ENCODE measurements around the gene VMAC.
"Not testable (repeated sequence)": the region's sequence is repeated elsewhere in the genome, so short reads cannot be mapped to it uniquely, and the experiment has no call there.

Gene VMAC

GRCh38 chr19:5883157-5883873 is 21.4 kb upstream of the VMAC start:
- not testable (repeated sequence) for DNase-seq (ENCODE audit: low read depth, low spot score)

GRCh38 chr19:5884065-5884811 is 20.4 kb upstream of the VMAC start:
- not testable (repeated sequence) for DNase-seq (ENCODE audit: low read depth, low spot score)

- no peak for DNase-seq (ENCODE audit: low read depth, low spot score)
Observed at GRCh38 chr19:5889288-5889971, 15.2 kb upstream of the VMAC start.

GRCh38 chr19:5890099-5890498 is 14.6 kb upstream of the VMAC start:
- DNase-seq (ENCODE audit: low read depth, low spot score) = no peak

- DNase-seq (ENCODE audit: low read depth, low spot score) = no peak
Observed at GRCh38 chr19:5891572-5891937, 13.1 kb upstream of the VMAC start.

GRCh38 chr19:5891938-5892771 is 12.5 kb upstream of the VMAC start:
- DNase-seq (ENCODE audit: low read depth, low spot score) = no peak

- DNase-seq (ENCODE audit: low read depth, low spot score) = no peak
Observed at GRCh38 chr19:5892772-5893275, 11.8 kb upstream of the VMAC start.

GRCh38 chr19:5893296-5893903 is 11.3 kb upstream of the VMAC start:
- DNase-seq (ENCODE audit: low read depth, low spot score) = no peak

- DNase-seq (ENCODE audit: low read depth, low spot score) = no peak
Observed at GRCh38 chr19:5893907-5894703, 10.6 kb upstream of the VMAC start.

- no peak for DNase-seq (ENCODE audit: low read depth, low spot score)
Observed at GRCh38 chr19:5894704-5895349, 9.8 kb upstream of the VMAC start.

GRCh38 chr19:5895409-5895808 is 9.3 kb upstream of the VMAC start:
- DNase-seq (ENCODE audit: low read depth, low spot score) = no peak

GRCh38 chr19:5895890-5896289 is 8.8 kb upstream of the VMAC start:
- DNase-seq (ENCODE audit: low read depth, low spot score) = no peak

- DNase-seq (ENCODE audit: low read depth, low spot score) = no peak
Observed at GRCh38 chr19:5896365-5897076, 8.2 kb upstream of the VMAC start.

GRCh38 chr19:5897189-5897969 is 7.3 kb upstream of the VMAC start:
- no peak for DNase-seq (ENCODE audit: low read depth, low spot score)

GRCh38 chr19:5899728-5900526 is 4.7 kb upstream of the VMAC start:
- DNase-seq (ENCODE audit: low read depth, low spot score) = no peak

- no peak for DNase-seq (ENCODE audit: low read depth, low spot score)
Observed at GRCh38 chr19:5900976-5901375, 3.7 kb upstream of the VMAC start.

GRCh38 chr19:5903056-5903623 is 1.5 kb upstream of the VMAC start:
- no peak for DNase-seq (ENCODE audit: low read depth, low spot score)
